ENCODE results near the gene SREBF1. TPM values are rescaled to one million over a fixed set of nuclear protein-coding genes. Genes with fewer than 3 reads are reported as not detected.

The SREBF1 gene
- total and polyA plus RNA-seq, 2 of the 8 experiments (the other 6 are each of a cell fraction or from before 2014, with no cell fraction given) = 28.6 to 70.8 TPM

GRCh38 chr17:17782523-17783115 is 54.2 kb downstream of the SREBF1 start:
- Histone ChIP-seq H3K23me2 (ENCODE audit: low read depth, low read length) (peaks cover 19% of the 10 kb centered on the region; the same call in 1 of the 2 replicates), H3K79me1 (ENCODE audit: low read depth, low read length) (no peaks in the 10 kb centered on the region), H2BK5ac (ENCODE audit: low read depth, low read length) (no peak overlapping the region), H4K20me1 (replicated peaks in 1 of 2; ENCODE audit: control insufficient read depth in 1 of 2, insufficient read depth in 2 of 2, low read length in 2 of 2) (peaks cover 0 to 1% of the 10 kb centered on the region in 2 experiments), H3K27me3 (replicated peaks in 1 of 4; ENCODE audit: control insufficient read depth in 3 of 4, extremely low read depth in 1 of 4, insufficient read depth in 3 of 4, low read length in 3 of 4) (peaks cover 0 to 43% (median 13%) of the 10 kb centered on the region in 4 experiments; a peak in 6 of 7 replicates), H2BK12ac (ENCODE audit: low read depth, low read length) (no peak overlapping the region), H2BK15ac (ENCODE audit: low read length) (no peak overlapping the region), H3K9ac (replicated peaks in 1 of 4; ENCODE audit: extremely low read depth in 1 of 4, low read depth in 3 of 4, low read length in 3 of 4) (no peak overlapping the region; a peak in 1 of 7 replicates), H4K91ac (replicated peaks; ENCODE audit: insufficient read length, low read length) (peak overlapping the region; percentile 77), H3K56ac (replicated peaks; ENCODE audit: insufficient read length, low read depth, low read length) (no peak overlapping the region), H3K14ac (ENCODE audit: insufficient read length) (no peak overlapping the region), H3K18ac (ENCODE audit: extremely low read depth, low read length) (peak overlapping the region; percentile 93), H3K79me2 (ENCODE audit: control insufficient read depth in 1 of 2, insufficient read depth in 2 of 2, low read length in 2 of 2) (no peaks in the 10 kb centered on the region), H3K4me2 (ENCODE audit: insufficient read depth in 1 of 2, low read depth in 2 of 2, low read length in 2 of 2) (peak overlapping the region; percentile 68 to 90), H3K36me3 (ENCODE audit: control insufficient read depth in 2 of 4, insufficient read depth in 4 of 4, low read length in 3 of 4) (no peaks in the 10 kb centered on the region), H3K4ac (replicated peaks; ENCODE audit: insufficient read length, low read depth, low read length) (no peak overlapping the region), H3K27ac (ENCODE audit: low read depth, low read length) (no peak overlapping the region), H2AFZ (ENCODE audit: low read length) (no peak overlapping the region), H3K23ac (ENCODE audit: insufficient read length) (no peak overlapping the region), H4K8ac (ENCODE audit: extremely low read depth, insufficient read depth, low read length) (peak overlapping the region; percentile 87), H2BK120ac (replicated peaks; ENCODE audit: low read depth, low read length) (no peak overlapping the region), H4K5ac (ENCODE audit: insufficient read length, low read depth, low read length) (no peak overlapping the region), H2BK20ac (ENCODE audit: low read length) (no peak overlapping the region), H3K4me1 (replicated peaks in 1 of 4; ENCODE audit: control insufficient read depth in 3 of 4, insufficient read depth in 4 of 4, low read length in 3 of 4) (peaks cover 20 to 38% (median 27%) of the 10 kb centered on the region in 4 experiments), H3K4me3 (ENCODE audit: extremely low read depth in 1 of 4, insufficient read depth in 2 of 4, low read depth in 3 of 4, low read length in 4 of 4) (peak overlapping the region; percentile 58 to 75 (median 64)), H2AK5ac (ENCODE audit: low read depth, low read length) (no peak overlapping the region), H3K9me3 (ENCODE audit: insufficient read depth in 2 of 2, low read depth in 1 of 2, low read length in 1 of 2) (no peaks in the 10 kb centered on the region)
- DNase-seq (ENCODE audit: low read depth in 1 of 2, low spot score in 2 of 2) (peak in 1 of 2 experiments; percentile 77), FAIRE-seq (no peak)
- WGBS, 2 experiments (ENCODE audit: extremely low coverage in 1 of 2, insufficient coverage in 1 of 2, insufficient read length in 1 of 2, insufficient replicate concordance in 2 of 2, low coverage in 1 of 2, low lambda C conversion rate in 2 of 2, missing lambda C conversion rate in 1 of 2) = 2% methylated on average over 9 of the region's 57 CpGs; no CpG with 5 or more reads in 1 of the 2 experiments
- ChIA-PET POLR2A (ENCODE audit: partially characterized antibody) (interaction anchor here (0.6 to 2.3 kb wide), 4 partner anchors 9 to 54 kb away, joined by 3 to 7 read pairs (median 5); partner anchors contain the start of gene SREBF1), CTCF (ENCODE audit: partially characterized antibody) (interaction anchor here (0.6 to 7.5 kb wide), 4 partner anchors 19 to 129 kb away, joined by 3 to 48 read pairs (median 3); no protein-coding TSS in a partner anchor)
- no peak for TF ChIP-seq EZH2 (IDR thresholded peaks at IDR 0.05; ENCODE audit: low read depth, low read length, severe bottlenecking)
- TF ChIP-seq EGR1 (IDR thresholded peaks at IDR 0.05; ENCODE audit: borderline replicate concordance, low read depth, low read length) = no peak
- no peak for TF ChIP-seq TAF1 (IDR thresholded peaks at IDR 0.05; ENCODE audit: low read depth, low read length)
- TF ChIP-seq JUN (IDR thresholded peaks at IDR 0.05; ENCODE audit: low read depth, low read length) = no peak
- TF ChIP-seq NANOG (IDR thresholded peaks at IDR 0.05; ENCODE audit: insufficient read depth, low read depth, low read length, poor library complexity, severe bottlenecking) = no peak
- TF ChIP-seq BACH1 (IDR thresholded peaks at IDR 0.05; ENCODE audit: low read length) = no peak; the same call in 1 of the 2 replicates
- TF ChIP-seq SAP30 (IDR thresholded peaks at IDR 0.05; ENCODE audit: insufficient read depth, insufficient replicate concordance, low read length) = no peak
- no peak for TF ChIP-seq KDM5A (IDR thresholded peaks at IDR 0.05; ENCODE audit: low read length)
- no peak for TF ChIP-seq POLR2A (IDR thresholded peaks at IDR 0.05; ENCODE audit: control extremely low read depth in 1 of 2, low read depth in 2 of 2, low read length in 2 of 2)
- TF ChIP-seq RBBP5 (IDR thresholded peaks at IDR 0.05; ENCODE audit: borderline replicate concordance, low read depth, low read length) = peak; percentile 76; the same call in 1 of the 2 replicates
